ENCODE results near the gene CYP26A1.
"Not testable (repeated sequence)": the region's sequence is repeated elsewhere in the genome, so short reads cannot be mapped to it uniquely, and the experiment has no call there.

CYP26A1 gene

DNA sequence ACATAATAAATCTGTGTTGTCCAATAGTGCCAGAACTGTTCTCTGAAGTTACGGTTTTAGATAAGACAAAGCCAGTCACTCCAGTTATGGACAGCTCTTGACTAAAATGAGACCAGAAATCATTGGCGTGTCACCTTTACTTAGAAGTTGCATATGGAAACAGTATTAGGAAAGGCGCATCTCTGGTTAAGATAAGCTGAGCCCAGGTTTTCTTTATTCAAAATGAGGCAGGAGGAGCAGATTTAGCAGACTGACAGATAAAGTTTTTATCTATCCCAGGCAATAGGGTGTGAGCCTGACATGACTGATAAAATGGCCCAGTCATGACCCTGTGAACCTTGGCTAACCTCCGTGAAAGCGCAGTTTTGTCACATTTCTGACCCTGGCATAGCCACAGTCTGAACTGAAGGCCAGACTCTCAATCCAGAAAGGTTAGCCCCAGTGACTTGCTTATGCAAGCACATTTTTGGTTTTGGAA, 4.2 kb downstream of the CYP26A1 start:
- no peak for DNase-seq (ENCODE audit: low read depth in 2 of 3, low spot score in 1 of 3)

DNA sequence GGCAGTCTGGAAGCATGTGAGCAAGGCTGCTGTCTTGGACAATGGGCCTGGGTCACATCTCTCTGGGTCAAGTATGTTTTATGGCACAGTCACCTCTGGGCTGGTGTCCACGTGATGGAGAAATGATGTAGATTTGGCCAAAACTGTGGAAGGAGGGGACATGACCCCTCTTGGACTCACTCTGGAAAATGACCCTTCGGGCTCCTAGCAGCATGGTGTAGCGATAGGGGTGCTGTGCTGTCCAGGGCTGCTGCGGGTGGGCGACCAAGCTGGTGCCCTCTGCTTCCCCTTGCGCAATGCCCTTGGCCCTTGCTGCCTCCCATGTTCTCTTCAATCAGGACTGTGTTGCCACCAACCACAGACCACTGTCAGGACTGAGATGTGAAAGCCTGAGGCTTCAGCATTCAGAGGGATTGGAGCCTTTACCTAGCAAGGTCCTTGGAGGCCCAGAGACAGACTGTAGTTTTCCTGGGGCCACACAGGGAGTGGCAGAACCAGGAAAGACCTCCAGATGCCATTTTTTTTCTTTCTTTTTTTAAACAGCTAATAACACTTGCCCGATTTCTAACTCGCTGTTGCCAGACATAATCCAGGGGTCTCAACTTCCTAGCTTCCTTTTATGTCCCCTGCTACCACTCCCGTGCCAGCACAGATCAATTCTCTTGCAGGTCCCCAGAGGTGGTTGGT, 6.1 kb downstream of the CYP26A1 start:
- DNase-seq (ENCODE audit: low read depth in 2 of 3, low spot score in 1 of 3) = no peak

DNA sequence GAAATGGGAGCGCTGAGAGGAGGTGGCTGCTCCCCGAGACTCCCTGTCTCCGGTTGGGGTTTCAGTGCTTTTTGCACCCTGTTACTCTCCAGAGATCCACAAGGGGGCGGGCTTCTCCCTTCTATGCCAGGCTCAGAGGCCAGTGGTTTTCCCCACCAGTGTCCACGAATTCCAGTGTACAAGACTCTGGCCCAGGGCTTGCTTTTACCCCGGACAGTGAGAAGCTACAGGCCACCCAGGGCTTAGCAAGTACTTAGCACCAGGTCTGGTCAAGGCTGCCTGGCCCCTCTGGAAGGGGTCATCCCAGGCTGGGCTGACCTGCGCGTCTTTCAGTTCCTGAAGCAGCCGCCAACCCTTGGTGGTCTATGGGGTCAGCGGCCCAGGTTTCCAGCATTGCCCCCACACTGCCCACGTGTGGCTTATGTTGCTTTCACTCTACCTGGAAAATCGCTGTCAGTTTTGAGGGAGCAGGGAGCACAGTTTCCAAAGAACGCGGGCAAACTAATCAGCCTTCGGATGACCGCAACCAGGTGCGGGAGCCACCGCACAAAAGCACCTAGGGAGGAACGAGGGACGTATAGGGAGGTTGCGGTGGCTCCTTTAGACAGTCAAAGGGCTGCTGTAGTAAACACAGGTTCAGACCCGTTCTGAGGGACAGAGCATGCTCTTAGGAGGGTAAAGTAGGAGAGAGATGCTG, 6.8 kb downstream of the CYP26A1 start:
- peak in 1 of 3 donors; percentile 46 for DNase-seq (ENCODE audit: low read depth in 2 of 3, low spot score in 1 of 3)

DNA sequence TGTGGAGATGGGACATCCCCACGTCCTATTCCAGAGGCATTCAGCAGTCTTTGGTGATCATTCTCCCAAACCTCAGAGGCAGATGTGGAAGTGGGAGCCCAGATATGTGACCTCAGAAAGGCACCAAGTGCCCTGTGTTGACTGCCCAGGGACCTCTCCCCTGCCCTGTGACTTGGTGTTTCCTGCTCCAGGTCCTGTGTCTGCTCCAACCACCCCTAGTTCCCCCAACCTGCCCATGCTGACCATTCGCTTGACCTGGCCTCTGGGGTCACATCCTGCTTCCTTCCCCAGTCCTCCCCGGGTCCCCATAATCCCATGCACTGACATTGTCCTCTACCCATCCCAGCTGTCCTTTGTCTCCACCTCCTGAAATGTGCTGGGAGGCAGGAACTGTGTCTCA, 7.6 kb downstream of the CYP26A1 start:
- no peak for DNase-seq (ENCODE audit: low read depth in 2 of 3, low spot score in 1 of 3)

DNA sequence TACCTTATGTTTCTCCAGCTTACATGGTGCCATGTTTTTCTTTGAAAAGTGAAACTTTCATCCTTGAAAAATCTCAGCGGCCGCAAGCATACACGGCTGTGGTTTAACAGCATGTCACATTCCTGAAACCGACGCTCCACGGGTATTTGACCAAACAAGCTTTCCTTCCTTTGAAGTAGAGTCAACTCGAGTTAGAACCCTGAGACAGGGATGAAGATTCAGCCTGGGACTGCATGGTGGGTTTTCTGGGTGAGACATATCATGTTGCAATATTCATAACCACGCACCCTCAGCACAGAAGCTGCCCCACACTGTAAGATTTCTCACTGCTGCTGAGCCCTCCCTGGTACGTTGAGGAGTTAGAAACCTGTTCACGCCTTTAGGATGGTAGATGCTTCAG, 8.1 kb downstream of the CYP26A1 start:
- DNase-seq (ENCODE audit: low read depth in 2 of 3, low spot score in 1 of 3) = no peak

DNA sequence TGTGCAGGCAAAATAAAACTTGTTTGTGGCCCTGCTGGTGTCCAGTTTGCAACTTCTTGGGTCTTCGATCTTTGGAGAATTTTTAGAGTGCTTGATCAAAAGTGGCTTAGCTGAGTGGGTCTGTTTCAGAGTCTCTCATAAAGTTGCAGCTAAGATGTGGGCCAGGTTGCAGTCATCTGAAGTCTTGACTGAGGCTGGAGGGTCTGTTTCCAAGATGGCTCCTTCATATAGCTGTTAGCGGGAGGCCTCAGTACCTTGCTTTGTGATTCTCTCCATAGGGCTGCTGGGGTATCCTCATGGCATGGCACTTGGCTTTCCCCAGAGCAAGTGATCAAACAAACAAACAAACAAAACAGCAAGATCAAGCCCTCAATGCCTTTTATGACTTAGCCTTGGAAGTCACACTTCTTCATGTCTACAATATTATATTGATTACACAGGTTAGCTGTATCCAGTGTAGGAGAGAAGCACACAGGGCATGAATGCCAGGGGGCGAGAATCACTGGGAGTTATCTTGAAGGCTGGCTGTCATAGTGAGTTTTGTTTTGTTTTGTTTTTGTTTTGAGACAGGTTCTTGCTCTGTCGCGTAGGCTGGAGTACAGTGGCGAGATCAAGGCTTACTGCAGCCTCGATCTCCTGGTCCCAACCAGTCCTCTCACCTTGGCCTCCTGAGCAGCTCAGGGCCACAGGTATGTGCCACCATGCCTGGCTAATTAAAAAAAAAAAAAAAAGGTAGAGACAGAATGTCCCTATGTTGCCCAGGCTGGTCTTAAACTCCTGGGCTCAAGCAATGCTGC, 10.2 kb downstream of the CYP26A1 start:
- DNase-seq (ENCODE audit: low read depth in 2 of 3, low spot score in 1 of 3) = no peak

DNA sequence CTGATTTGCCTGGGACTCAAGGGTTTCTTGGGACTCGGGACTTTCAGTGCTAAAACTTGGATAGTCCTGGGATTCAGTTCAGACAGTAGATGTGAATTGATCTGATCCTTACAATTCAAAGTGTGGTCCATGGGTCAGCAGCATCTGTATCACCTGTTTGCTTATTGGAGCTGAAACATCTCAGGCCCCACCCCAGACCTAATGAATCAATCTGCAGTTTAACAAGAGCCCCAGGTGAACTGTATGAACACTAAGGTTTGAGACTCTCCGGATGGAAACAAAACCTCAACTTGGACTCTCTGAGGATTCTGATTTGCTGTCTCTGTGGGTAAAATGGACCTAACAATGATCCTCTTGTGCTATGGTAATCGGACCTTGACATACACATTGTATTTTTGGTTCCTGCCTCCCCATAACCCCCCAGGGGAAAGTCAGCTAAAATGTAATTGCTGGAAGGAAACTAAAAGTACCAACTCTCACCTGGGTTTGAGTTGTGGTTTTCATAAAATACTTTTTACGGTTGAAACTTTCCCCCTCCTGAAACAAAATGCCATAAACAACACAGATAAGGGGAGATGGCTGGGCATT, 11.7 kb downstream of the CYP26A1 start:
- no peak for DNase-seq (ENCODE audit: low read depth in 2 of 3, low spot score in 1 of 3)

DNA sequence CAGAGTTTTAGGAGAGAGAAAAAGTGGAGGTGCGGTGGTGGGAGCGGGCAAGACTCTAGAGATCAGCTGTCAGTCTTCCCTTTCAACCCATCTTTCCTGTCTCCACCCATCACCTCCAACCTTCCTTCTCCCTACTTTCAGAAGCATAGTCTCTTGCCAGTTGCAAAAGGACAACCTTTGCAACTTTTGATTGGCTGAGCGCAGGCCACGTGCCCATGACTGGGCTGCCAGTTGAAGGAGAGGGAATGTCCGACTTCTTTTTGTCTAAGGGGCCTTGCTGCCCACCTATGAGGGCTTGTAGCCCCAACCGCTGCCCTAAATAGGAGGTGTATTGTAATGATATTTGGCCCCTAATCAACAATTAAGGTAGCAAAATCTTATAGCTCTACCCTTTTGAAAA, 12.6 kb downstream of the CYP26A1 start:
- no peak for DNase-seq (ENCODE audit: low read depth in 2 of 3, low spot score in 1 of 3)

DNA sequence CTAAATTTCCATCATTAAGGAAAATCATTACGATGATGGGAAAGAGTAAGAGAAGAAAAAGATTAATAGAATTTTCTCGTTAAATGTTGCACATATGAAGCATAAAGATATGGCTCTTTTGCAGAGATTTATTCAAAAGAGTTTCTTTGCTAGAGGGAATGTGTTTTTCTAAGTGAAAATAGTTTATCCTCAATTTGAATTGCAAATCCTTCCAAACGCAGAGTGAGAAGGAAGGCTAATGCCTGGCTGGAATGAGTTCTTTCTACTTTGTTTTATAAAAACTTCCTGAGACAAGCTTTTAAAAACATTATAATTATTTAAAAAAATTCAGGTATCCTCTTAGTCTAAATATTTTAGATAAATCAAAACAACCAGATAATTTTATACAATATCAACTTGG, 14.2 kb downstream of the CYP26A1 start:
- DNase-seq (ENCODE audit: low read depth in 2 of 3, low spot score in 1 of 3) = no peak

DNA sequence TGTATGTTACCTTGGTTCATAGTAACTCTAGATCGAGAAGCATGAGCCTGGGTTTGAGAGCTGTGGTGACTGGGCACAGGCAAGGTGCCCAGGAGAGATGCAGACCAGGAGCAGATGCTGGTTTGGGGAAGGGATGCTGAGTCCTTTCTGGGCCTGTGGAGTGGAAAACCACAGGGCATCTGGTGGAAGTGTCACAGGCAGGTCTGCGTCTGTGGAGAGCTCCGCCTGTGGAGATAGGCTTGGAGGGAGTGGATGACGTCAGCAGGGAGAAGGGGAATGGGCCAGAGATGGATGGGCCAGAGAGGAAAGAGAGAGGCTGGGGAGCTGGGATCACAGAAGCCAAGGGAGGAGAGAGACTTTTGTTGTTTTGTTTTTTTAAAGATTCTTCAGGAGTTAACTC, 14.8 kb downstream of the CYP26A1 start:
- no peak for DNase-seq (ENCODE audit: low read depth in 2 of 3, low spot score in 1 of 3)

DNA sequence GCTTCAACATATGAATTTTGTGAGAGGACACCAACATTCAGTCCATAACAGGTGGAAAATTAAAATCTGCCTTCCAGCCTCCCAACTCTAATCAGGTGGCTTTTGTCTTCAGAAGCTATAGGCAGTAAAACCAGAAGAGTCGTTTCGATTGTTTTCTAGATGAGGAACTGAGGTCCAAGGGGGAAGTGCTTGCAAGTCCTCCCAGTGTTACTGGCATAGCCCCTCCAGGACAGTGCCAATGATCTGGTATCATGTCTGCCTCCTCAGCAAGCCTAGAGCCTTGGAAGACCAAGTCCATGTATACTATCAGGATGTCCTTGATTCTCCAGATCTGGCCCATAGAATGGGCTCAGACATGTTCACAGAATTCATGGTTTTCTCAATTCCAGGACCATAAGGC, 16.9 kb downstream of the CYP26A1 start:
- no peak for DNase-seq (ENCODE audit: low read depth in 2 of 3, low spot score in 1 of 3)

DNA sequence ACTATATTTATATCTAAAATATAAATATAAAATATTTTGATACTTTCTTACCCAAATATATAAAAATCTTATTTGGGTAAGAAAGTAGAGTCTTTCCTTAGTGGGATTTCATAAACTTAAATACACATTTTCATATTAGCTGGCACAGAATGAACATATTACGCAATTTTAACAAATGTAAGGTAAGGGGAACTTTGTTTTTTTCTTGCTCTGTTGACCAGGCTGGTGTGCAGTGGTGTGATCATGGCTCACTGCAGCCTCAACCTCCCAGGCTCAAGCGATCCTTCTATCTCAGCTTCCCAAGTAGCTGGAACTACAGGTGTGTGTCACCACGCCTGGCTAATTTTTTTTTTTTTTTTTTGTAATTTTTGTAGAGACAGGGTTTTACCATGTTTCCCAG, 18.3 kb downstream of the CYP26A1 start:
- DNase-seq (ENCODE audit: low read depth in 2 of 3, low spot score in 1 of 3) = no peak

DNA sequence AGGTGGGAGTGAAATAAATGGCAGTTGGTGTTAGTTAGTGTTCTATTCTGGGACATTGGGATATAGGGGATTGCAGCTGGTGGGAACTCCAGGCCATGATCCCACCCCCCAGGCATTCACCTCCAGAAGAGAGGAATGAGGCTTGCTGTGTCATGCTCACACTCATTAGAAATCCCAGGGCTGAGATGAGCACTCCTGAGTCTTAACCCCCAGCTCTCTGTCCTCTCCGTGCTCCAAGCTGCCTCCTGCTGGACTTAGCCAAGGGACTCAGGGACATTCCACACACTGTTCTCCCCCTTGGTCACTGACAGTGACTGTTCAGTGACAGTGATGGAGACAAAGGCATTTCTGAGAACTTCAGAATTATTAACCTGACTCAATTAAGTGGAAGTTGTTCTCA, 21.5 kb downstream of the CYP26A1 start:
- no peak for DNase-seq (ENCODE audit: low read depth in 2 of 3, low spot score in 1 of 3)

DNA sequence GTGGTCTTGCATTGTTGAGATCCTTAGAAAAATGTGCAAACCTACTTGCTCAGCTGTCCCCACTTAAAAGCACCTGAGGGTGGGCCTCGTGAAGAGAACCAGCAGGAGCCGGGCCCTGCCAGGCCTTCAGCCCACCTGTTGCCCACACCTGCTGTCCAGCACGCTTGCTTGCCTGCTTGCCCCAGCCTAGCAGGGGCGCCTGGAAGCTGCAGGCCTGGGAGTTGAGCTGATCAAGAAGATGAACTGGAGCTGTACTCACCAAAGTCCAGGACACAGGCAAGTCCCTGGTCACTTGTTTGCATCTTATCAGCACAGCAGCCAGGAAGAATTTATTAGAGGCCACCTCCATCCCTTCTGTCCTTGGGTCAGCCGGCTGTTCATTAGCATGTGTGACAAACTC, 23.2 kb downstream of the CYP26A1 start:
- no peak for DNase-seq (ENCODE audit: low read depth in 2 of 3, low spot score in 1 of 3)

DNA sequence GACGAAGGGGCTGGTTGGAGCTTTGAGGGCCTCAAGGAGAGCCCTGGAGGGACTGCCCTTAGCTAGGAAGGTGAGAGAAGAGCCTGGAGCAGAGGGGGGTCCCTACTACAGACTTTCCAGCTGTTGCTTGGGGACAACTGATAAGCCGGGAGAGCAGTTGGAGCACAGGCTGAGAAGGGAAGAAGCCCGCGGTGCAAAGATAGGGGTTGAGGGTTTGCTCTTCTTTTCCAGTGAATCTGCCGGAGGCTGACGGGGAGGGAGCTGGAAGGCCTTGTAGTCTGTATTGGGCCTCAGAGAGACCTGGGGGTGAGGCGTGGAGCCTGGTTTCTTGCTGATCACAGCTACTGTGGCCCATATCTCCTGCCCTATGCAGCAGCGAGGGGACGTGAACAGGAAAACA, 23.7 kb downstream of the CYP26A1 start:
- DNase-seq (ENCODE audit: low read depth in 2 of 3, low spot score in 1 of 3) = no peak

DNA sequence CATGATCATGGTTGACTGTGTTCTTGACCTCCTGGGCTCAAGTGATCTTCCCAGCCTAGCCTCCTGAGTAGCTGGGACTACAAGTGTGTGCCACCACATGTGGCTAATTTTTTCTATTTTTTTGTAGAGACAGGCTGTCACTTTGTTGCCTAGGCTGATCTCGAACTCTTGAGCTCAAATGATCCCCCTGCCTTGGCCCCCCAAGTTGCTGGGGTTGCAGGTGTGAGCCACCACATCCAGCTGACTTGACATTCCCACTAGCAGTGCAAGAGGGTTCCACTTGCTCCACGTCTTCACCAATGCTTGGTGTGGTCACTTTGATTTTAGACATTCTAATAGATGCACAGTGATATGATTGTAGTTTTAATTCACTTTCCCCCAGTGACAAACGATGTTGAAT, 25.1 kb downstream of the CYP26A1 start:
- DNase-seq (ENCODE audit: low read depth in 2 of 3, low spot score in 1 of 3) = no peak

DNA sequence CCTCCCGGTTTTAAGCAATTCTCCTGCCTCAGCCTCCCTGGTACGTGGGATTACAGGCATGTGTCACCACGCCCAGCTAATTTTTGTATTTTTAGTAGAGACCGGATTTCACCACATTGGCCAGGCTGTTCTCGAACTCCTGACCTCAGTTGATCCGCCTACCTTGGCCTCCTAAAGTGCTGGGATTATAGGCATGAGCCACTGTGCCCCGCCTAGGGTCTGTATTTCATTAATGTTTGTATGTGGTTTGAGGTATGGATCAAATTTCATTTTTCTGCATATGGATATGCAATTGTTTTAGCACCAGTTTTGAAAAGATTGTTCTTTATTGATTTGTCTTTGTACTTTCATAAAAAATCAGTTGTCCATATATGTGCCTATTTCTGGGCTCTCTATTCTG, 26.0 kb downstream of the CYP26A1 start:
- no peak for DNase-seq (ENCODE audit: low read depth in 2 of 3, low spot score in 1 of 3)

DNA sequence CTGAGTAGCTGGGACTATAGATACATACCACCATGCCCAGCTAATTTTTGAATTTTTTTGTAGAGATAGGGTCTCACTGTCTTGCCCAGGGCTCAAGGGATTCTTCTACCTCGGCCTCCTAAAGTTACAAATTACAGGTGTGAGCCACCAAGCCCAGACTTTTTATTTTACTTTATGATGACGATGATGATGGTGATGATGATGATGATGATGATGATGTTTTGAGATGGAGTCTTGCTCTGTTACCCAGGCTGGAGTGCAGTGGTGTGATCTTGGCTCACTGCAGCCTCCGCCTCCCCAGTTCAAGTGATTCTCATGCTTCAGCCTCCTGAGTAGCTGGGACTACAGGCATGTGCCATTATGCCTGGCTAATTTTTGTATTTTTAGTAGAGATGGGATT, 27.5 kb downstream of the CYP26A1 start:
- not testable (repeated sequence) for DNase-seq (ENCODE audit: low read depth in 2 of 3, low spot score in 1 of 3)

DNA sequence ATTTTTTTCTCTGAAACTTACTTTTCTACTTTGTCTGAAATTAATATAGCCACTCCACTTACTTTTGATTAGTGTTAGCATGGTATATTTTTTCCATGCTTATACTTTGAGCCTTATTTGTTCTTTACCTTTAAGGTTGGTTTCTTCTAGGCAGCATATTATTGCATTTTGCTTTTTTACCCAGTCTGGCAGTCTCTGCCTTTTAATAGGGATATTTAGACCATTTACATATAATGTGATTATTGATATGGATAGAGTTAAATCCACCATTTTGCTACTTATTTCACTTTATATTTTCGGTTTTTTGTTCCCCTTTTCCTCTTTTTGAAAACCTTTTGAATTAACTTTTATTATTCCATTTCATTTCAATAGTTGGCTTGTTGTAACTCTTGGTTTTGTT, 30.3 kb downstream of the CYP26A1 start:
- no peak for DNase-seq (ENCODE audit: low read depth in 2 of 3, low spot score in 1 of 3)

DNA sequence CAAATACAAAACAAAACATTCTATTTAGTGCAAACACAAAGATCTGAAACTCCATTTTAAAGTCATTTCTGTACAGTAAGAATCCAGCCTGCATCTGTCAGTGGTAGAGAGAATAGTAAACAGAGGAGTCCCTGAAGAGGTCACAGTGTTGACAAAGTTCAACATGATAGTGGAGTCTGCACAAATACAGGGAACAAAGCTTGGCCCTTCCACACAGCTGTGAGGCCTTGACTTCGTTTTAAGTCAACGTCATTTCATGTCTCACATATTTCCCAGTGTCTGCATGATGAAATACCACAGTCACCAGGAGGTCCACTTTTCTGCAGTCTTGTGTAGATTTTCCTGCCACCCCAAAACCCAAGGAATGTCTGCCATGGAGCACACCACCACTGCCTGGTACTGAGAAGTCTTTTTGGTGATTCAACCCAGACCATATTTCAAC, 33.0 kb downstream of the CYP26A1 start:
- no peak for DNase-seq (ENCODE audit: low read depth in 2 of 3, low spot score in 1 of 3)

DNA sequence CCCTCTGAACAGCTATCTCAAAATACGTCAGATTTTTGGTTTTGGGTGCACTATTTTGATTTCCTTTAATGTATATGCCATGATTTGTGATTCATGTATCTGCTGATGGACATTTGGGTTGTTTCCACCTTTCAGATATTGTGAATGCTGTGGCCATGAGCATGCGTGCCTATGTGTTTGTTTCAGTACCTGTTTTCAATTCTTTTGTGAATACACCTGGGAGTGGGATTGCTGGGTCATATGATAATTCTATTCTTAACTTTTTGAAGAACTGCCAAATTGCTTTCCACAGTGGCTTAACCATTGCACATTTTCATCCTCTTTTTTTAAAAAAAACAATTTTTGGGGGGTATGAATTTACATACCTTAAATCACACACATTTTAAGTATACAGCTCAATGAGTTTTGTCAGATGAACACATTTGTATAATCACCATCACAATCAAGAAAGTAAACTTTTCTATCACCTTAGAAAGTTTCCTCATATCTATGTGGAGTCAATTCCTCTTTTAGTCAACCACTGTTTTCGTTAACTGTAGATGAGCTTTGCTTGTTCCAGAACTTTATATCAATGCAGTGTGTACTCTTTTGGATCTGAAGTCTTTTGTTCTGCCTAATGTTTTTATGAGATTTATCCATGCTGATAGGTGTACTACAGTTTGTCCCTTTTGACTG, 36.9 kb downstream of the CYP26A1 start:
- DNase-seq (ENCODE audit: low read depth in 2 of 3, low spot score in 1 of 3) = no peak
